PFSK-1 (cell line): ENCODE measurements around the gene ARHGEF33.

Experiments
- POLR2AphosphoS5 ChIP-seq: IDR thresholded peaks from 2 replicates; pipeline ENCODE4 v1.6.1; 2012; ENCODE audit warnings: low read depth, mild to moderate bottlenecking, control low read depth, low read length, moderate library complexity
- SIN3A ChIP-seq: IDR thresholded peaks from 2 replicates; pipeline ENCODE4 v1.6.1; 2012; ENCODE audit warnings: mild to moderate bottlenecking, low read length, moderate library complexity, borderline replicate concordance; ENCODE audit not compliant: insufficient read depth
- TAF1 ChIP-seq: IDR thresholded peaks from 2 replicates; pipeline ENCODE4 v1.6.1; 2012; ENCODE audit warnings: low read length, control low read depth, borderline replicate concordance; ENCODE audit not compliant: insufficient read depth
- TF ChIP-seq, protein P1 (sequence below), 2 experiments: IDR thresholded peaks; 2 replicates each; pipeline versions ENCODE4 v1.6.1 to v1.8.0; 2011 to 2012; ENCODE audit warnings: low read depth in 2 of 2, low read length in 2 of 2, control low read depth in 1 of 2, inconsistent platforms in 1 of 2, mild to moderate bottlenecking in 1 of 2, moderate library complexity in 1 of 2; ENCODE audit not compliant: insufficient read depth in 1 of 2

DNA sequence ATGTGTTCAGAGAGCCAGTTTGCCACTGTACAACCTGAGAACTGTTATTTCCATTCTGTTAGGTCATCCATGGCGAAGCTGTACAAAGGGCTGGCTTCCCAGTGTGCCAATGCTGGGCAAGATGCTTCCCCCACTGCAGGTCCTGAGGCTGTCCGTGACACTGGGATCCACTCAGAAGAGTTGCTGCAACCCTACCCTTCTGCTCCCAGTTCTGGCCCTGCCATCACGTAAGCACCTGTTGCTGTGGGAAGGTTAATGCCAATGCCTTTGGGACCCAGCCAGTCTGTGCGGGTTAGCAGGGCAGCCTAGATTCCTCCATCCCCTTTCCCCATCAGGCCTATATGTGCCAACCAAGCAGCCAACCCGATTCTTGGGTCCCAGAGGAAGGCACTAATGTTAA is 68.3 kb downstream of the ARHGEF33 start:
- TF ChIP-seq, protein P1, sequence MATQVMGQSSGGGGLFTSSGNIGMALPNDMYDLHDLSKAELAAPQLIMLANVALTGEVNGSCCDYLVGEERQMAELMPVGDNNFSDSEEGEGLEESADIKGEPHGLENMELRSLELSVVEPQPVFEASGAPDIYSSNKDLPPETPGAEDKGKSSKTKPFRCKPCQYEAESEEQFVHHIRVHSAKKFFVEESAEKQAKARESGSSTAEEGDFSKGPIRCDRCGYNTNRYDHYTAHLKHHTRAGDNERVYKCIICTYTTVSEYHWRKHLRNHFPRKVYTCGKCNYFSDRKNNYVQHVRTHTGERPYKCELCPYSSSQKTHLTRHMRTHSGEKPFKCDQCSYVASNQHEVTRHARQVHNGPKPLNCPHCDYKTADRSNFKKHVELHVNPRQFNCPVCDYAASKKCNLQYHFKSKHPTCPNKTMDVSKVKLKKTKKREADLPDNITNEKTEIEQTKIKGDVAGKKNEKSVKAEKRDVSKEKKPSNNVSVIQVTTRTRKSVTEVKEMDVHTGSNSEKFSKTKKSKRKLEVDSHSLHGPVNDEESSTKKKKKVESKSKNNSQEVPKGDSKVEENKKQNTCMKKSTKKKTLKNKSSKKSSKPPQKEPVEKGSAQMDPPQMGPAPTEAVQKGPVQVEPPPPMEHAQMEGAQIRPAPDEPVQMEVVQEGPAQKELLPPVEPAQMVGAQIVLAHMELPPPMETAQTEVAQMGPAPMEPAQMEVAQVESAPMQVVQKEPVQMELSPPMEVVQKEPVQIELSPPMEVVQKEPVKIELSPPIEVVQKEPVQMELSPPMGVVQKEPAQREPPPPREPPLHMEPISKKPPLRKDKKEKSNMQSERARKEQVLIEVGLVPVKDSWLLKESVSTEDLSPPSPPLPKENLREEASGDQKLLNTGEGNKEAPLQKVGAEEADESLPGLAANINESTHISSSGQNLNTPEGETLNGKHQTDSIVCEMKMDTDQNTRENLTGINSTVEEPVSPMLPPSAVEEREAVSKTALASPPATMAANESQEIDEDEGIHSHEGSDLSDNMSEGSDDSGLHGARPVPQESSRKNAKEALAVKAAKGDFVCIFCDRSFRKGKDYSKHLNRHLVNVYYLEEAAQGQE (IDR thresholded peaks at IDR 0.05; ENCODE audit: insufficient read depth in 1 of 2, low read depth in 2 of 2, low read length in 2 of 2), result no peak
- TF ChIP-seq POLR2AphosphoS5 (no peak), SIN3A (no peak), TAF1 (no peak)
